Measurements from ENCODE around the gene ZBTB40. TPM values are rescaled to one million over a fixed set of nuclear protein-coding genes. Genes with fewer than 3 reads are reported as not detected.

ZBTB40 gene
- total and polyA plus RNA-seq, 5 donors, result 5.3 to 17.7 (median 13.3) TPM

DNA sequence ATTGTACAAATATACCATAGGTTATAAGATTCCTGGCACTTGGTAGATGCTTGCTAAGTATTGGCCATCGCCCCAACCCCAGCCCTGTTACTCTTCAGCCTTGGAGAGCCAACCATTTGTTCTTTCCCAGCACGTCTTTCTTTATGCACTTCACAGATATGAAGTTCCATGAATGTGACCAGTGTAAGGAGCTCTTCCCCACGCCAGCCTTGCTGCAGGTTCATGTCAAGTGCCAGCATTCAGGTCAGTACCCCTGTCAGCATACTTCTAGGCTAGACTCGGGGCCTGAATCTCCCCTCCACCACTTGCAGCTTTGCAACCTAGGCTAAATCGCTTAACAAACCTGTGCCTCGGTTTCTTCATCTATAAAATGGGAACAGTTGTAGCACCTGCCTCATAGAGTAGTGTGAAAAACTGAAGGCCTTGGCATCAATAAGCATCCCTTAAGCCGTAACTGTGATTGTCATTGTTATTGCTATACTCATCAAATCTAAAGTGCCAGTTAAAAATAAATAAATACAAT, 70.6 kb downstream of the ZBTB40 start:
- intact Hi-C loops (cut with DNase I), result loop anchor here in 2 of 4 donors (10.0 kb wide), 1 partner anchor 123 kb away; the partner anchor contains the start of gene C1QC (in 2 of the 2)
- no peak for ATAC-seq
- no peaks in the 10 kb centered on the region for H3K4me1 ChIP-seq (ENCODE audit: control insufficient read depth, insufficient read depth, low read length)
- H3K9me3 ChIP-seq (ENCODE audit: control insufficient read depth, low read length), result no peaks in the 10 kb centered on the region
- no peak overlapping the region for H3K27ac ChIP-seq (ENCODE audit: low read length)
- no peak for DNase-seq
- no peaks in the 10 kb centered on the region for H3K27me3 ChIP-seq (ENCODE audit: control insufficient read depth, insufficient read depth)
- no peak overlapping the region for H3K4me3 ChIP-seq (ENCODE audit: low read length)
- WGBS, result 96% methylated on average over 7 of the region's 7 CpGs

DNA sequence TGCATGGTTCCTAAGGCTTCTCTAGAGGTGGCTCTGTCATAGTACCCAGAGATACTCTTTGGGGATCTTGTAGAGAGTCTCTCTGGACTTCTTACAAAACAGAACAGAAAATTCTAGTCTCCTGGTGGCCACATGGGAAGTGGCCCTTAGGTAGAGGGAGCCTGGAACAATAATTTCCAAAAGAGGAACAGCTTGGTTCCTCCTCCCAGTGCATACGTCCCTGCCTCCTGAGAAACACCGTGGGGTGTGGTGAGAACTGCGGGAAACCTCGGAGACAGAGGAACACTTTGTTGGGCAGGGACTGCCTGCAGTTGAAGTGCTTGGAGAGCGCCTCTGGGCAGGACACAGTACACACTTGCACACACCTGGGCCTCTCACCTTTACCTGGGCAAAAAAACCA, 72.8 kb downstream of the ZBTB40 start:
- intact Hi-C loops (cut with DNase I), result loop anchor here in 2 of 4 donors (10.0 kb wide), 1 partner anchor 120 kb away; the partner anchor contains the start of gene C1QC (in 2 of the 2)
- Histone ChIP-seq H3K9me3 (ENCODE audit: control insufficient read depth, low read length) (no peaks in the 10 kb centered on the region), H3K27me3 (ENCODE audit: control insufficient read depth, insufficient read depth) (no peaks in the 10 kb centered on the region), H3K4me1 (ENCODE audit: control insufficient read depth, insufficient read depth, low read length) (no peaks in the 10 kb centered on the region), H3K27ac (ENCODE audit: low read length) (no peak overlapping the region), H3K4me3 (ENCODE audit: low read length) (no peak overlapping the region)
- DNase-seq (no peak), ATAC-seq (no peak)
- WGBS, result 83% methylated on average over 5 of the region's 5 CpGs

DNA sequence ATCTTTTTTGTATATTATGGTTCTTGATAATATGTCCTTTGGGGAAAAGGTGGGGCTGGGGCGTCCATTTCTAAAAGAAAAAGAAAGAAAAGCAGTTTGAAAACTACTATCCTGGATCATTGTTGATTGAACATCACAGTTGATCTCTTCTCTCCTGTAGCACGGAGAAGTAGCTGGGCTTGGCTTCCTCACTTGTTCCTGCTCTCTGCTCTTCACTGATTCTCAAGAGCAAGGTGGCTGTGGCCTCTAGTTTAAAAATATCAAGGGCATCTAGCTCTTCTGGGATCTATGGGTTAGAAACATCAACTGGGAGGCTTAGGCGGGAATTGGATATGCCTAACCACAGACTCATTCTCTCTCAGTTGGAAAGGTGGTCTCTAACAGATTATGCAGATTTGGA, 73.6 kb downstream of the ZBTB40 start:
- no peak for DNase-seq
- H3K4me3 ChIP-seq (ENCODE audit: low read length), result no peak overlapping the region
- no peak for ATAC-seq
- H3K27ac ChIP-seq (ENCODE audit: low read length), result no peak overlapping the region
- intact Hi-C loops (cut with DNase I), result loop anchor here in 2 of 4 donors (10.0 kb wide), 1 partner anchor 120 kb away; the partner anchor contains the start of gene C1QC (in 2 of the 2)
- no peaks in the 10 kb centered on the region for H3K27me3 ChIP-seq (ENCODE audit: control insufficient read depth, insufficient read depth)
- no peaks in the 10 kb centered on the region for H3K9me3 ChIP-seq (ENCODE audit: control insufficient read depth, low read length)
- WGBS, result 86% methylated on average over 3 of the region's 3 CpGs
- H3K4me1 ChIP-seq (ENCODE audit: control insufficient read depth, insufficient read depth, low read length), result peaks cover 4% of the 10 kb centered on the region

DNA sequence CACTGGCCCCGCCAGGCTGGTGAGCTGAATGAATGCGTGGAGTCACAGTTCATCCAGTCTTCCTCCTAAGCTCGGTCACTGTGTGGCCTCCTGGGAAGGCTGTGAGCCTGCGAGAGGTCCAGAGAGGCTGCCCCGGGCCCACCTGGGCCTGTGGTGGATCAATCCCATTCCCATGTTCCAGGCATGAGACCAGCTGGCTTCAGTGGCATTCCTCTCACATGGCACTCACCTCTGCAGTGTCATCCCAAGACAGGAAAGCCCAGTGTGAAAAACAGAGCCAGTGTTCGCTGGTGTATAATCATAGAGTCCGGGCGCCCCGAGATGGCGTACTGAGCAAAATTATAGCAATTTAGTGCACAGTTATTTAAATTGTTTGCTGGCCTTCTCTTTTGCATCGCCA, 74.0 kb downstream of the ZBTB40 start:
- intact Hi-C loops (cut with DNase I), result loop anchor here in 2 of 4 donors (10.0 kb wide), 1 partner anchor 119 kb away; the partner anchor contains the start of gene C1QC (in 2 of the 2)
- WGBS, result 97% methylated on average over 11 of the region's 11 CpGs
- no peaks in the 10 kb centered on the region for H3K27me3 ChIP-seq (ENCODE audit: control insufficient read depth, insufficient read depth)
- H3K4me1 ChIP-seq (ENCODE audit: control insufficient read depth, insufficient read depth, low read length), result peaks cover 4% of the 10 kb centered on the region
- ATAC-seq (no peak), DNase-seq (no peak)
- H3K4me3 ChIP-seq (ENCODE audit: low read length), result no peak overlapping the region
- H3K27ac ChIP-seq (ENCODE audit: low read length), result no peak overlapping the region
- H3K9me3 ChIP-seq (ENCODE audit: control insufficient read depth, low read length), result no peaks in the 10 kb centered on the region

DNA sequence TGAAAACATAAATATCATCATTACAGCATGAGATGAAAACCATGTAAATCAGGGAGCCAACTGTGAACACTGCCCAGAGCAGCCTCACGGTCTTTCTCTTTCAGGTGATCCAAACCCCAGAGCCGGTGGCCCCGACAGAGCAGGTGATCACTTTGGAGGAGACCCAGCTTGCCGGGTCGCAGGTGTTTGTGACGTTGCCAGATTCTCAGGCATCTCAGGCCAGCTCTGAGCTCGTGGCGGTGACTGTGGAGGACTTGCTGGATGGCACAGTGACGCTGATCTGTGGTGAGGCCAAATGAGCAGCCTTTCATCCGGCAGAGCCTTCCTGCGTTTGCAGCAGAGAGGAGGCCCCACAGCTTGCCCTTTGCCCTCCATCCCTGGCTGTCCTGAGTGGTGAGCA, 74.4 kb downstream of the ZBTB40 start:
- peaks cover 4% of the 10 kb centered on the region for H3K4me1 ChIP-seq (ENCODE audit: control insufficient read depth, insufficient read depth, low read length)
- DNase-seq, result no peak
- no peaks in the 10 kb centered on the region for H3K9me3 ChIP-seq (ENCODE audit: control insufficient read depth, low read length)
- intact Hi-C loops (cut with DNase I), result loop anchor here in 2 of 4 donors (10.0 kb wide), 1 partner anchor 119 kb away; the partner anchor contains the start of gene C1QC (in 2 of the 2)
- no peaks in the 10 kb centered on the region for H3K27me3 ChIP-seq (ENCODE audit: control insufficient read depth, insufficient read depth)
- ATAC-seq, result no peak
- WGBS, result 89% methylated on average over 11 of the region's 11 CpGs
- no peak overlapping the region for H3K4me3 ChIP-seq (ENCODE audit: low read length)
- H3K27ac ChIP-seq (ENCODE audit: low read length), result no peak overlapping the region

DNA sequence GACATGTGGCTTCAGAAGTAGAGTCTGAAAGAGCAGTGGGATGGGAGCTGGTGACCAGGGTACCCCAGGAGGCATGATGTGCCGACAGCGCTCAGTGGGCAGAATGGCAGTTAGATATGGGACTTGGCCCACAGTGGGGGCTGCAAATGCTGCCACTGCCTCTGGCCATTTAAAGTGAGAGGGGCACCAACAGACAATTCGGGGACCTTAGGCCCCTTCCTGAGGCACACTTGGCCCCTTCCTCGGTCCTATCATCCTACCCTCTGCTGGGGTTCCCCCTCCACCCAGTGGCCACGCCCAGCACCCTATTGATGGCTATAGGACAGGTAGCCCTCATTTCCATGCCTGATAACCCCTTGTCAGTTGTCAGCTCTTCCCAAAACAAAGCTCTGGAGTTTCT, 75.0 kb downstream of the ZBTB40 start:
- intact Hi-C loops (cut with DNase I), result loop anchor here in 2 of 4 donors (10.0 kb wide), 1 partner anchor 118 kb away; the partner anchor contains the start of gene C1QC (in 2 of the 2)
- Histone ChIP-seq H3K4me3 (ENCODE audit: low read length) (no peak overlapping the region), H3K4me1 (ENCODE audit: control insufficient read depth, insufficient read depth, low read length) (peaks cover 9% of the 10 kb centered on the region), H3K27me3 (ENCODE audit: control insufficient read depth, insufficient read depth) (no peaks in the 10 kb centered on the region), H3K27ac (ENCODE audit: low read length) (no peak overlapping the region), H3K9me3 (ENCODE audit: control insufficient read depth, low read length) (no peaks in the 10 kb centered on the region)
- no peak for ATAC-seq
- DNase-seq, result no peak
- WGBS, result 92% methylated on average over 5 of the region's 5 CpGs

DNA sequence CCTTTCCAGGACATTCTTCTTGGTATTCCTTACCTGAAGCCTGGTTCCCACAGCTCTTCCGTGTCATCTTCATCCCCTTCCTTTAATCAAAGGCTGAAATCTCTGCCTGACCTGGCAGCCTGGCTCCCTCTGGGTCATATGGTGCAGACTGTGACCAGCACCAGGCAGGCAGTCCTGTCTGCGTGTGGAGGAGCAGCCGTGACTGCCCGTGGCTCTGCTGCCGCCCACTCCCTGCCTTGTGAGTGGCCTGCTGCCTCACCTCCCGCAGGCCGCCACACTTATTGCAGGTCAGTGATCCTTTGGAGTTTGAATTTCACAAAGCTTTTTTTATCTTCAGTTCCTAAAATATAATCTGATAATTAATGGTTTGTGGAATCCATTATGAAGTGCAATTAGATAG, 75.5 kb downstream of the ZBTB40 start:
- 78% methylated on average over 7 of the region's 7 CpGs for WGBS
- intact Hi-C loops (cut with DNase I), result loop anchor here in 2 of 4 donors (10.0 kb wide), 1 partner anchor 118 kb away; the partner anchor contains the start of gene C1QC (in 2 of the 2)
- no peaks in the 10 kb centered on the region for H3K9me3 ChIP-seq (ENCODE audit: control insufficient read depth, low read length)
- no peak overlapping the region for H3K4me3 ChIP-seq (ENCODE audit: low read length)
- ATAC-seq, result no peak
- H3K27ac ChIP-seq (ENCODE audit: low read length), result no peak overlapping the region
- H3K27me3 ChIP-seq (ENCODE audit: control insufficient read depth, insufficient read depth), result no peaks in the 10 kb centered on the region
- DNase-seq, result no peak
- H3K4me1 ChIP-seq (ENCODE audit: control insufficient read depth, insufficient read depth, low read length), result peaks cover 10% of the 10 kb centered on the region

DNA sequence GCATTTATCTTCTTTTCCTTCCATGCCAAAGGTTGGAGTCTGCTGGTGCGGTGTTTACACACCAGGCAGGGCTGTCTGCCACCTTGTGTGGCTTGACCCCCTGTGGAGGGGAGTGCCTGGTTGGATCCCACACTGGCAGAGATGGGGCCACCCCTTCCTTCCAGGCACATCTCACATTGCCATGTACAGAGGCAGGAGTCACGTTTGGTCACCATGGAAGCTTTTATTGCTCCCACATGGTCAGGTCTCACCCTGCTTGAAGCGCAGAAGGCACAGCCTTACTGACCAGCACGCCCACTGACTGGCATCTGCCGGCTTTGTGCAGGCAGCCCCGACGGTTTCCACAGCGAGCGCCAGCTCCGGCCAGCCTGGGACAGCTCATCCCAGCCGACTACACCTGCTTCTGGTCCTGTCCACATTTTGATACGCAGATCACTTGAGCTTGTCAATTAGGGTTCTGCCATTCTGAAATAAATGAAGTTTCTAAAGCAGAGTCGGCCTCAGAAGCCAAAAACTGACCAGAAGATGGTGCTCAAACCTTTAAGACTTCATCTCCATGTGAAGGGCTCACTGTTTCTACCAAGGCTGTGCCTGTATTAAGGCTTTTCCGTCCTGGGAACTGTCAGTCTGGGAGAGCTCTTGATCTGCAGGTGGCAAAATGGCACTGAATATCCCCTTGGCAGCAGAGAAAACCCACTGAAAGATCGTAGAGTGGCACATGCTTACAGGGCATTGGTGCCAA, 76.1 kb downstream of the ZBTB40 start:
- intact Hi-C loops (cut with DNase I), result loop anchor here in 2 of 4 donors (10.0 kb wide), 1 partner anchor 117 kb away; the partner anchor contains the start of gene C1QC (in 2 of the 2)
- Histone ChIP-seq H3K27me3 (ENCODE audit: control insufficient read depth, insufficient read depth) (no peaks in the 10 kb centered on the region), H3K4me3 (ENCODE audit: low read length) (no peak overlapping the region), H3K4me1 (ENCODE audit: control insufficient read depth, insufficient read depth, low read length) (peaks cover 10% of the 10 kb centered on the region), H3K9me3 (ENCODE audit: control insufficient read depth, low read length) (no peaks in the 10 kb centered on the region), H3K27ac (ENCODE audit: low read length) (no peak overlapping the region)
- 83% methylated on average over 15 of the region's 15 CpGs for WGBS
- no peak for ATAC-seq
- no peak for DNase-seq

DNA sequence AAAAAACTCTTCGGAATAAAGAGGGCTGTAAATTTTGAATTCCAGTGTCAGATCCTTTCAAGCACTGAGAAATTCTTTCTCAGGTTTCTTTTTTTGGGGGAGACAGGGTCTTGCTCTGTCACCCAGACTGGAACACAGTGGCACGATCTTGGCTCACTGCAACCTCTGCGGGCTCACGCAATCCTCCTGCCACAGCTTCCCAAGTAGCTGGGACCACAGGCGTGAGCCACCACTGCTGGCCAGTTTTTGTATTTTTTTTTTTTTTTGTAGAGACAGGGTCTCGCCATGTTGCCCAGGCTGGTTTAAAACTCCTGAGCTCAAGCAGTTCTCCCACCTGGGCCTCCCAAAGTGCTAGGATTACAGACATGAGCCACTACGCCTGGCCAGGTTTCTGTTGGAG, 76.8 kb downstream of the ZBTB40 start:
- Histone ChIP-seq H3K4me3 (ENCODE audit: low read length) (no peak overlapping the region), H3K27ac (ENCODE audit: low read length) (no peak overlapping the region), H3K27me3 (ENCODE audit: control insufficient read depth, insufficient read depth) (no peaks in the 10 kb centered on the region), H3K4me1 (ENCODE audit: control insufficient read depth, insufficient read depth, low read length) (peaks cover 10% of the 10 kb centered on the region), H3K9me3 (ENCODE audit: control insufficient read depth, low read length) (no peaks in the 10 kb centered on the region)
- 97% methylated on average over 7 of the region's 7 CpGs for WGBS
- intact Hi-C loops (cut with DNase I), result loop anchor here in 2 of 4 donors (10.0 kb wide), 1 partner anchor 116 kb away; the partner anchor contains the start of gene C1QC (in 2 of the 2)
- DNase-seq (no peak), ATAC-seq (no peak)

DNA sequence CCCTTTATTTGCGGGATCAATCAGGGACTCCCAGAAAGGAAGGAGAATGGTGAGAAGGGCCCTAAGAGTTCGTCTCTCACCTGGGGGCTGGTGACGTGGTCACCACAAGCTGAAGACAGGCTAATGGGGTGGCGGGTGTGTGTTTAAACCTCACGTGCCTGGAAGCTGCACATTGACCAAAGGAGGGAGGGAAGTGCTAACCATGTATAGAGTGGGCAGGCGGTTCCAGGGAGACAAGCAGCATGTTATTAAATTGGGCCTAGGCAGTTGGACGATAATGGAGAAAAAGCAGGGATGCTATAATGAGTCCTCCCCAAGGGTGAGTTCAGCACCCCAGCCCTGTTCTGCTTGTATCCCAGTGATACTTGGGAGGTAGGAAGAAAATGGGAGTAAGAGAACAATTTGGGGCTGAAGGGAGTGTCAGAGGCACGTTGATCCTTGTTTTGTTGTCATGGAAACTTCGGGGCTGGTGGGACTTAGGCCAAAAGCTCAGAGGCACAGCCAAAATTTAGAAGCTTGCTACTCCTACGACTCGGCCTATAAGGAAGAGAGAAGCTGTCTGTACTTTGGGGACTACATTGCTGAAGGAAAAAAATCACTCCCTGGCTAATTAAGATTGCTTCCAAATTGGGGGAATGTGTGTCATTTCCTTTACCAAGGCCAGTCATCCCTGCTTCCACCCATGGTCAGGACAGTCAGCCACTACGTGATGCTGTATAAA, 78.4 kb downstream of the ZBTB40 start:
- peak in 2 of 3 donors; percentile 45 to 75 for DNase-seq

More for the DNA sequence above, 78.4 kb downstream of the ZBTB40 start:
- Histone ChIP-seq H3K4me3 (ENCODE audit: low read length) (no peak overlapping the region), H3K27me3 (ENCODE audit: control insufficient read depth, insufficient read depth) (no peaks in the 10 kb centered on the region), H3K27ac (ENCODE audit: low read length) (peak overlapping the region; percentile 11), H3K4me1 (ENCODE audit: control insufficient read depth, insufficient read depth, low read length) (peaks cover 10% of the 10 kb centered on the region), H3K9me3 (ENCODE audit: control insufficient read depth, low read length) (no peaks in the 10 kb centered on the region)
- WGBS, result 45% methylated on average over 12 of the region's 12 CpGs
- intact Hi-C loops (cut with DNase I), result loop anchor here in 2 of 4 donors (10.0 kb wide), 1 partner anchor 115 kb away; the partner anchor contains the start of gene C1QC (in 2 of the 2)
- peak; percentile 52 to 63 for ATAC-seq
